ENCODE results near the gene LIPN.
"Not testable (repeated sequence)": the region's sequence is repeated elsewhere in the genome, so short reads cannot be mapped to it uniquely, and the experiment has no call there.

Gene LIPN
- total RNA-seq, result 0 to 0.18 (median 0) reads per million in 4 experiments

- no peak for DNase-seq
Measured at GRCh38 chr10:88759366-88760101, at the start of gene LIPN. LIPN (plus strand) TSS chr10:88760020; CDS start chr10:88761406, 1,386 bp downstream.

- no peak for DNase-seq
Measured at GRCh38 chr10:88715517-88715916, 44.3 kb upstream of the LIPN start.

- DNase-seq, result no peak
Measured at GRCh38 chr10:88721392-88721791, 38.4 kb upstream of the LIPN start.

- DNase-seq, result no peak
Measured at GRCh38 chr10:88725798-88726197, 34.0 kb upstream of the LIPN start.

GRCh38 chr10:88728107-88728763 lies 31.6 kb upstream of the LIPN start:
- no peak for DNase-seq

GRCh38 chr10:88730864-88731263 lies 29.0 kb upstream of the LIPN start:
- no peak for DNase-seq

- DNase-seq, result no peak
Measured at GRCh38 chr10:88731296-88731695, 28.5 kb upstream of the LIPN start.

- DNase-seq, result no peak
Measured at GRCh38 chr10:88733215-88733614, 26.6 kb upstream of the LIPN start.

GRCh38 chr10:88735661-88736060 lies 24.2 kb upstream of the LIPN start:
- no peak for DNase-seq

GRCh38 chr10:88741921-88742320 lies 17.9 kb upstream of the LIPN start:
- not testable (repeated sequence) for DNase-seq

GRCh38 chr10:88742448-88742847 lies 17.4 kb upstream of the LIPN start:
- no peak for DNase-seq

- no peak for DNase-seq
Measured at GRCh38 chr10:88744002-88744401, 15.8 kb upstream of the LIPN start.

- no peak for DNase-seq
Measured at GRCh38 chr10:88745633-88746032, 14.2 kb upstream of the LIPN start.

- no peak for DNase-seq
Measured at GRCh38 chr10:88754287-88754686, 5.5 kb upstream of the LIPN start.

GRCh38 chr10:88755753-88756152 lies 4.1 kb upstream of the LIPN start:
- DNase-seq, result no peak

GRCh38 chr10:88756660-88757059 lies 3.2 kb upstream of the LIPN start:
- no peak for DNase-seq

GRCh38 chr10:88762906-88763305 lies 3.1 kb downstream of the LIPN start:
- DNase-seq, result no peak

GRCh38 chr10:88763441-88763840 lies 3.6 kb downstream of the LIPN start:
- DNase-seq, result no peak

- no peak for DNase-seq
Measured at GRCh38 chr10:88764110-88764509, 4.3 kb downstream of the LIPN start.

GRCh38 chr10:88765816-88766215 lies 6.0 kb downstream of the LIPN start:
- DNase-seq, result no peak

GRCh38 chr10:88769384-88769783 lies 9.6 kb downstream of the LIPN start:
- no peak for DNase-seq

GRCh38 chr10:88781206-88781605 lies 21.4 kb downstream of the LIPN start:
- DNase-seq, result no peak

GRCh38 chr10:88782222-88782621 lies 22.4 kb downstream of the LIPN start:
- no peak for DNase-seq

GRCh38 chr10:88783724-88784123 lies 23.9 kb downstream of the LIPN start:
- no peak for DNase-seq

Data from effector CD8-positive, alpha-beta T cell (primary cell).